ENCODE measurements around the gene CMTM3.

DNA sequence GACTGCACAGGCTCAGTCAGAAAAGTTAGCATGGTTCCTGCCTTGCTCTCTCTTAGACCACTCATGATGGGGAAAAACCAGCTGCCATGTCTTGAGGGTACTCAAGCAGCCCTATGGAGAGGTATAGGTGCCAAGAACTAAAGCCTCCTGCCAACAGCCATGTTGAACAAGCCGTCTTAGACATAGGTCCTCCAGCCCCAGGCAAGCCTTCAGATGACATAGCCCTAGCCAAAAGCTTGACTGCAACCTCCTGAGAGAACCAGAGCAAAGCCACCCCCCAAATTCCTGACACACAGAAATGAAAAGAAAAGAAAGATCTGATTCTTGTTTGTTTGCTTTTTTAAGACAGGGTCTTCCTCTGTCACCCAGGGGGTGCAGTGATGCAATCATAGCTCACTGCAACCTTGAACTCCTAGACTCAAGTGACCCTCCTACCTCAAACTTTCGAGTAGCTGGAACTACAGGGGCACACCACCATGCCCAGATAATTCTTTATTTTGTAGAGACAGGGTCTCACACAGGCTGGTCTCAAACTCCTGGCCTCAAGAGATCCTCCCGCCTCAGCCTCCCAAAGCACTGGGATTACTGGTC lies 36.3 kb downstream of the CMTM3 start:
- TF ChIP-seq BHLHE40 (IDR thresholded peaks at IDR 0.05; ENCODE audit: low read depth, low read length): no peak
- no peak for TF ChIP-seq POLR2A (IDR thresholded peaks at IDR 0.05; ENCODE audit: low read depth, low read length)
- TF ChIP-seq, protein P1, sequence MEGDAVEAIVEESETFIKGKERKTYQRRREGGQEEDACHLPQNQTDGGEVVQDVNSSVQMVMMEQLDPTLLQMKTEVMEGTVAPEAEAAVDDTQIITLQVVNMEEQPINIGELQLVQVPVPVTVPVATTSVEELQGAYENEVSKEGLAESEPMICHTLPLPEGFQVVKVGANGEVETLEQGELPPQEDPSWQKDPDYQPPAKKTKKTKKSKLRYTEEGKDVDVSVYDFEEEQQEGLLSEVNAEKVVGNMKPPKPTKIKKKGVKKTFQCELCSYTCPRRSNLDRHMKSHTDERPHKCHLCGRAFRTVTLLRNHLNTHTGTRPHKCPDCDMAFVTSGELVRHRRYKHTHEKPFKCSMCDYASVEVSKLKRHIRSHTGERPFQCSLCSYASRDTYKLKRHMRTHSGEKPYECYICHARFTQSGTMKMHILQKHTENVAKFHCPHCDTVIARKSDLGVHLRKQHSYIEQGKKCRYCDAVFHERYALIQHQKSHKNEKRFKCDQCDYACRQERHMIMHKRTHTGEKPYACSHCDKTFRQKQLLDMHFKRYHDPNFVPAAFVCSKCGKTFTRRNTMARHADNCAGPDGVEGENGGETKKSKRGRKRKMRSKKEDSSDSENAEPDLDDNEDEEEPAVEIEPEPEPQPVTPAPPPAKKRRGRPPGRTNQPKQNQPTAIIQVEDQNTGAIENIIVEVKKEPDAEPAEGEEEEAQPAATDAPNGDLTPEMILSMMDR (conservative IDR thresholded peaks at IDR 0.05; ENCODE audit: low read depth, low read length): no peak
- TF ChIP-seq USF2 (IDR thresholded peaks at IDR 0.05; ENCODE audit: low read depth, low read length): no peak
- TF ChIP-seq MAZ (IDR thresholded peaks at IDR 0.05; ENCODE audit: borderline replicate concordance, low read depth, low read length): no peak
- no peak for TF ChIP-seq MAFK (IDR thresholded peaks at IDR 0.05; ENCODE audit: low read depth, low read length)
- no peak for TF ChIP-seq RCOR1 (IDR thresholded peaks at IDR 0.05; ENCODE audit: insufficient replicate concordance, low read length)
- no peak for TF ChIP-seq SMC3 (IDR thresholded peaks at IDR 0.05; ENCODE audit: low read depth, low read length)
- no peak for TF ChIP-seq RAD21 (IDR thresholded peaks at IDR 0.05; ENCODE audit: low read length)
- 0 out of 2 replicates have a peak, but pooled peaks have one; percentile 9 for TF ChIP-seq CEBPB (IDR thresholded peaks at IDR 0.05; ENCODE audit: low read depth, low read length)
- no peak for TF ChIP-seq MXI1 (IDR thresholded peaks at IDR 0.05; ENCODE audit: borderline replicate concordance, low read depth, low read length)
- no peak for TF ChIP-seq RFX5 (IDR thresholded peaks at IDR 0.05; ENCODE audit: low read depth, low read length)
- TF ChIP-seq NFE2L2 (IDR thresholded peaks at IDR 0.05; ENCODE audit: low read depth, low read length): no peak
